IMR-90 (cell line): Measurements from ENCODE around the gene CARS2. TPM values are rescaled to one million over a fixed set of nuclear protein-coding genes. Genes with fewer than 3 reads are reported as not detected.

Experiments used
- ATAC-seq: fragments of 200-7000 bp; cut with Tn5 transposase; 2 replicates; pipeline ENCODE4 v1.9.1; 2020; ENCODE audit warnings: low read depth, mild to moderate bottlenecking, moderate library complexity
- BruUV-seq: library from RNA; stranded (reverse); fragments of 400-500 nt; replicated peaks from 2 replicates; lab custom pipeline; 2021; lab: Mats Ljungman, UMichigan
- CTCF ChIA-PET: fragments of 300-600 bp; formaldehyde crosslinking; extraction: SDS; loops from one replicate; lab custom pipeline; 2021; ENCODE audit warnings: antibody characterized with exemption; lab: Yijun Ruan, JAX
- POLR2A ChIA-PET: fragments of 300-600 bp; sonication (Branson Sonifier 250); formaldehyde crosslinking; loops from one replicate; lab custom pipeline; 2022; ENCODE audit warnings: antibody characterized with exemption; ENCODE audit not compliant: unreplicated experiment; lab: Charles Lee
- DNase-seq: peaks from one replicate; pipeline ENCODE4 v3.0.0; 2013
- H2AFZ ChIP-seq: replicated peaks from 2 replicates; pipeline ENCODE3; 2013; ENCODE audit warnings: low read length, mild to moderate bottlenecking; ENCODE audit not compliant: poor library complexity
- H2AK5ac ChIP-seq: 2 replicates; pipeline ENCODE4 v1.6.1; 2013; ENCODE audit warnings: low read depth, low read length, inconsistent platforms
- H2AK9ac ChIP-seq: replicated peaks from 2 replicates; pipeline ENCODE3; 2013; ENCODE audit warnings: mild to moderate bottlenecking, low read depth, low read length, moderate library complexity; ENCODE audit not compliant: poor library complexity
- H2BK120ac ChIP-seq: 2 replicates; pipeline ENCODE4 v1.6.1; 2013; ENCODE audit warnings: low read depth, low read length, inconsistent platforms
- H2BK15ac ChIP-seq: 3 replicates; pipeline ENCODE4 v1.6.1; 2013; ENCODE audit warnings: low read depth, low read length, inconsistent platforms
- H2BK20ac ChIP-seq: 2 replicates; pipeline ENCODE4 v1.6.1; 2013; ENCODE audit warnings: low read depth, mild to moderate bottlenecking, inconsistent platforms, low read length, moderate library complexity
- H2BK5ac ChIP-seq: 2 replicates; pipeline ENCODE4 v1.6.1; 2013; ENCODE audit warnings: mild to moderate bottlenecking, low read depth, low read length, inconsistent platforms; ENCODE audit not compliant: poor library complexity, severe bottlenecking
- H3K14ac ChIP-seq: replicated peaks from 2 replicates; pipeline ENCODE4 v1.6.1; 2013; ENCODE audit warnings: low read depth, low read length, inconsistent platforms
- H3K18ac ChIP-seq: 2 replicates; pipeline ENCODE4 v1.6.1; 2013; ENCODE audit warnings: low read depth, low read length, control low read depth
- H3K23ac ChIP-seq: 2 replicates; pipeline ENCODE4 v1.6.1; 2013; ENCODE audit warnings: low read depth, low read length, inconsistent platforms
- H3K27ac ChIP-seq: 2 replicates; pipeline ENCODE4 v1.5.1; 2013; ENCODE audit warnings: mild to moderate bottlenecking, control low read depth, low read length; ENCODE audit not compliant: insufficient read depth
- H3K27me3 ChIP-seq: 2 replicates; pipeline ENCODE4 v1.6.1; 2013; ENCODE audit warnings: low read length; ENCODE audit not compliant: control insufficient read depth, insufficient read depth
- H3K36me3 ChIP-seq: 2 replicates; pipeline ENCODE4 v1.6.1; 2013; ENCODE audit warnings: low read length, mixed read lengths; ENCODE audit not compliant: control insufficient read depth, insufficient read depth
- H3K4ac ChIP-seq: 2 replicates; pipeline ENCODE4 v1.6.1; 2013; ENCODE audit warnings: low read depth, low read length, inconsistent platforms
- H3K4me1 ChIP-seq: 2 replicates; pipeline ENCODE4 v1.6.1; 2013; ENCODE audit warnings: low read length, mixed read lengths; ENCODE audit not compliant: control insufficient read depth, insufficient read depth
- H3K4me2 ChIP-seq: 2 replicates; pipeline ENCODE4 v1.6.1; 2013; ENCODE audit warnings: low read depth, mild to moderate bottlenecking, control low read depth, low read length, moderate library complexity
- H3K4me3 ChIP-seq: 2 replicates; pipeline ENCODE4 v1.5.1; 2013; ENCODE audit warnings: low read depth, mild to moderate bottlenecking, control low read depth, low read length, moderate library complexity; ENCODE audit not compliant: insufficient read depth
- H3K56ac ChIP-seq: 2 replicates; pipeline ENCODE4 v1.6.1; 2013; ENCODE audit warnings: low read length, inconsistent platforms; ENCODE audit not compliant: insufficient read depth; ENCODE audit errors: extremely low read depth
- H3K79me1 ChIP-seq, 2 experiments: 2 replicates each; pipeline ENCODE4 v1.6.1; 2013; ENCODE audit warnings: low read length in 2 of 2, inconsistent platforms in 1 of 2, low read depth in 1 of 2
- H3K9ac ChIP-seq: 2 replicates; pipeline ENCODE4 v1.6.1; 2013; ENCODE audit warnings: low read depth, low read length, control low read depth
- H3K9me1 ChIP-seq: 2 replicates; pipeline ENCODE4 v1.6.1; 2013; ENCODE audit warnings: low read length, inconsistent platforms; ENCODE audit not compliant: insufficient read depth
- H3K9me3 ChIP-seq: 2 replicates; pipeline ENCODE4 v1.6.1; 2013; ENCODE audit warnings: low read length; ENCODE audit not compliant: control insufficient read depth, insufficient read depth
- H4K20me1 ChIP-seq: 2 replicates; pipeline ENCODE4 v1.6.1; 2013; ENCODE audit warnings: low read length, inconsistent platforms; ENCODE audit not compliant: insufficient read depth
- H4K5ac ChIP-seq: 2 replicates; pipeline ENCODE4 v1.6.1; 2013; ENCODE audit warnings: mild to moderate bottlenecking, low read depth, low read length, control low read depth
- H4K8ac ChIP-seq, 2 experiments: 2 replicates each; pipeline ENCODE4 v1.6.1; 2013; ENCODE audit warnings: low read depth in 2 of 2, low read length in 2 of 2, control low read depth in 1 of 2, inconsistent platforms in 1 of 2
- H4K91ac ChIP-seq: 2 replicates; pipeline ENCODE4 v1.6.1; 2013; ENCODE audit warnings: low read depth, low read length, inconsistent platforms; ENCODE audit not compliant: insufficient read depth
- BHLHE40 ChIP-seq: fragments of 150-350 bp; IDR thresholded peaks from 2 replicates; pipeline ENCODE4 v1.6.1; 2016; ENCODE audit warnings: mild to moderate bottlenecking, low read depth, low read length
- CEBPB ChIP-seq: IDR thresholded peaks from 2 replicates; pipeline ENCODE4 v1.6.1; 2012; ENCODE audit warnings: low read depth, low read length, improper control_type of control experiment
- ELK1 ChIP-seq: fragments of 150-350 bp; IDR thresholded peaks from 2 replicates; pipeline ENCODE4 v1.6.1; 2016; ENCODE audit warnings: low read depth, mild to moderate bottlenecking, low read length, moderate library complexity, borderline replicate concordance
- MAFK ChIP-seq: IDR thresholded peaks from 2 replicates; pipeline ENCODE4 v1.6.1; 2012; ENCODE audit warnings: low read depth, low read length, improper control_type of control experiment
- MAZ ChIP-seq: IDR thresholded peaks from 2 replicates; pipeline ENCODE4 v1.6.1; 2012; ENCODE audit warnings: low read depth, mild to moderate bottlenecking, low read length, improper control_type of control experiment, moderate library complexity, borderline replicate concordance
- MXI1 ChIP-seq: IDR thresholded peaks from 2 replicates; pipeline ENCODE4 v1.6.1; 2012; ENCODE audit warnings: low read depth, mild to moderate bottlenecking, low read length, moderate library complexity, borderline replicate concordance
- NFE2L2 ChIP-seq: fragments of 150-350 bp; IDR thresholded peaks from 2 replicates; pipeline ENCODE4 v1.6.1; 2016; ENCODE audit warnings: low read depth, mild to moderate bottlenecking, low read length
- RCOR1 ChIP-seq: IDR thresholded peaks from 2 replicates; pipeline ENCODE4 v1.6.1; 2012; ENCODE audit warnings: mild to moderate bottlenecking, low read length, improper control_type of control experiment; ENCODE audit not compliant: insufficient replicate concordance
- RFX5 ChIP-seq: IDR thresholded peaks from 2 replicates; pipeline ENCODE4 v1.8.0; 2012; ENCODE audit warnings: low read depth, mild to moderate bottlenecking, low read length, moderate library complexity
- SMC3 ChIP-seq: fragments of 150-350 bp; IDR thresholded peaks from 2 replicates; pipeline ENCODE4 v1.6.1; 2016; ENCODE audit warnings: low read depth, mild to moderate bottlenecking, antibody characterized with exemption, low read length, moderate library complexity
- USF2 ChIP-seq: fragments of 150-350 bp; IDR thresholded peaks from 2 replicates; pipeline ENCODE4 v1.6.1; 2017; ENCODE audit warnings: mild to moderate bottlenecking, antibody characterized with exemption, low read length, low read depth
- WGBS, 2 experiments: methylation state at CpG; one replicate each; pipeline versions ENCODE4 v1.1.5 to v1.1.7; 2013; ENCODE audit warnings: missing lambda C conversion rate in 2 of 2; ENCODE audit not compliant: insufficient read length in 1 of 2; ENCODE audit errors: extremely low coverage in 2 of 2; 5-methylcytosine and 5-hydroxymethylcytosine counted together
- dilution Hi-C: fragments of 300-500 bp; cut with HindIII; formaldehyde crosslinking; loops from one replicate; pipeline ENCODE4 v1.14.3; 2018; ENCODE audit warnings: low sequenced_read_pairs; ENCODE audit not compliant: unreplicated experiment
- in situ Hi-C: fragments of 300-500 bp; cut with MboI; formaldehyde crosslinking; loops from 3 replicates; pipeline ENCODE4 v1.14.3; 2019; ENCODE audit warnings: low sequenced_read_pairs, inconsistent platforms, mixed read lengths
- intact Hi-C: fragments of 100-400 bp; cut with micrococcal nuclease; formaldehyde crosslinking; loops from 2 replicates; pipeline ENCODE4 v1.10.0; 2022
- polyA plus RNA-seq, 3 experiments: library from polyadenylated mRNA; depleted of rRNA; stranded (reverse); fragments of >200 nt; gene quantifications; 2 replicates each; pipeline ENCODE4 v1.2.3, GENCODE V29; 2012; ENCODE audit warnings: low replicate concordance in 1 of 3
- total RNA-seq: library from RNA; depleted of rRNA; stranded (reverse); fragments of >200 nt; gene quantifications from 2 replicates; pipeline ENCODE4 v1.2.3, GENCODE V29; 2012
- TF ChIP-seq, protein P1 (sequence below): conservative IDR thresholded peaks from 2 replicates; pipeline ENCODE4 v1.5.1; 2012; ENCODE audit warnings: mild to moderate bottlenecking, low read depth, low read length, improper control_type of control experiment

The CARS2 gene
- total and polyA plus RNA-seq, 2 of the 4 experiments (the other 2 are of a cell fraction): 76.2 to 76.4 TPM

- intact Hi-C loops: no loop called here
- ATAC-seq: no peak
Observed at GRCh38 chr13:110731072-110731471, 25.2 kb upstream of the CARS2 start.

More at GRCh38 chr13:110731072-110731471, 25.2 kb upstream of the CARS2 start:
- Histone ChIP-seq H4K20me1 (no peaks in the 10 kb centered on the region), H3K23ac (no peak overlapping the region), H2BK20ac (no peak overlapping the region), H3K9me3 (no peaks in the 10 kb centered on the region), H2BK120ac (no peak overlapping the region), H4K8ac (no peak overlapping the region), H3K4me2 (no peak overlapping the region), H4K91ac (no peak overlapping the region), H3K27me3 (no peaks in the 10 kb centered on the region), H2AFZ (no peak overlapping the region), H3K4ac (no peak overlapping the region), H3K4me1 (no peaks in the 10 kb centered on the region), H2BK5ac (no peak overlapping the region), H2AK5ac (no peak overlapping the region), H3K14ac (no peak overlapping the region), H3K4me3 (no peak overlapping the region), H3K18ac (no peak overlapping the region), H3K9ac (no peak overlapping the region), H4K5ac (no peak overlapping the region), H2BK15ac (no peak overlapping the region), H3K9me1 (peaks cover 2% of the 10 kb centered on the region; the same call in 1 of the 2 replicates), H3K27ac (no peak overlapping the region), H3K36me3 (no peaks in the 10 kb centered on the region), H2AK9ac (peak overlapping the region; percentile 15), H3K79me1 (peaks cover 0 to 3% of the 10 kb centered on the region in 2 experiments; a peak in 2 of 4 replicates), H3K56ac (no peak overlapping the region)
- CTCF ChIA-PET: no interaction called here
- in situ Hi-C loops: no loop called here
- POLR2A ChIA-PET: no interaction called here
- BruUV-seq: no TSS peak
- no CpG with 5 or more reads among the region's 3 CpGs for WGBS, 2 experiments
- dilution Hi-C loops: no loop called here
- no peak for TF ChIP-seq MAZ
- no peak for TF ChIP-seq USF2
- no peak for TF ChIP-seq BHLHE40
- TF ChIP-seq NFE2L2: no peak
- TF ChIP-seq, protein P1, sequence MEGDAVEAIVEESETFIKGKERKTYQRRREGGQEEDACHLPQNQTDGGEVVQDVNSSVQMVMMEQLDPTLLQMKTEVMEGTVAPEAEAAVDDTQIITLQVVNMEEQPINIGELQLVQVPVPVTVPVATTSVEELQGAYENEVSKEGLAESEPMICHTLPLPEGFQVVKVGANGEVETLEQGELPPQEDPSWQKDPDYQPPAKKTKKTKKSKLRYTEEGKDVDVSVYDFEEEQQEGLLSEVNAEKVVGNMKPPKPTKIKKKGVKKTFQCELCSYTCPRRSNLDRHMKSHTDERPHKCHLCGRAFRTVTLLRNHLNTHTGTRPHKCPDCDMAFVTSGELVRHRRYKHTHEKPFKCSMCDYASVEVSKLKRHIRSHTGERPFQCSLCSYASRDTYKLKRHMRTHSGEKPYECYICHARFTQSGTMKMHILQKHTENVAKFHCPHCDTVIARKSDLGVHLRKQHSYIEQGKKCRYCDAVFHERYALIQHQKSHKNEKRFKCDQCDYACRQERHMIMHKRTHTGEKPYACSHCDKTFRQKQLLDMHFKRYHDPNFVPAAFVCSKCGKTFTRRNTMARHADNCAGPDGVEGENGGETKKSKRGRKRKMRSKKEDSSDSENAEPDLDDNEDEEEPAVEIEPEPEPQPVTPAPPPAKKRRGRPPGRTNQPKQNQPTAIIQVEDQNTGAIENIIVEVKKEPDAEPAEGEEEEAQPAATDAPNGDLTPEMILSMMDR: no peak
- no peak for TF ChIP-seq RFX5
- TF ChIP-seq CEBPB: no peak
- no peak for TF ChIP-seq SMC3
- TF ChIP-seq MXI1: no peak
- no peak for TF ChIP-seq MAFK
- no peak for TF ChIP-seq ELK1
- TF ChIP-seq RCOR1: no peak
- no peak for DNase-seq
